GM19438 (cell line): ENCODE data around the gene OR10P1.

Experiments
- ATAC-seq: cut with Tn5 transposase; IDR thresholded peaks from one replicate; pipeline ENCODE4 v1.9.1; 2021; ENCODE audit warnings: low read depth; ENCODE audit not compliant: unreplicated experiment

The OR10P1 gene

GRCh38 chr12:55682087-55682796, 45.5 kb downstream of the OR10P1 start:
- ATAC-seq = no peak

- no peak for ATAC-seq
Measured at GRCh38 chr12:55683676-55684075, 47.0 kb downstream of the OR10P1 start.

- ATAC-seq = no peak
Measured at GRCh38 chr12:55684761-55685370, 48.2 kb downstream of the OR10P1 start.

- no peak for ATAC-seq
Measured at GRCh38 chr12:55685671-55686070, 49.0 kb downstream of the OR10P1 start.

GRCh38 chr12:55686366-55687010, 49.8 kb downstream of the OR10P1 start:
- no peak for ATAC-seq
